Panc1 (cell line): ENCODE data around the gene PARP3. TPM values are rescaled to one million over a fixed set of nuclear protein-coding genes. Genes with fewer than 3 reads are reported as not detected.

ENCODE experiments used
- ATAC-seq: fragments of 200-7000 bp; cut with Tn5 transposase; 2 replicates; pipeline ENCODE4 v1.9.1; 2020; ENCODE audit warnings: mild to moderate bottlenecking, moderate library complexity
- BruUV-seq: library from RNA; stranded (reverse); fragments of 400-500 nt; replicated peaks from 2 replicates; lab custom pipeline; 2021; lab: Mats Ljungman, UMichigan
- CTCF ChIA-PET: fragments of 300-600 bp; sonication (Branson Sonifier 250); formaldehyde crosslinking; loops from one replicate; lab custom pipeline; 2022; ENCODE audit warnings: antibody characterized with exemption; lab: Charles Lee
- POLR2A ChIA-PET: fragments of 300-600 bp; sonication (Branson Sonifier 250); formaldehyde crosslinking; loops from one replicate; lab custom pipeline; 2022; ENCODE audit warnings: antibody characterized with exemption; lab: Charles Lee
- DNase-seq: peaks from one replicate; pipeline ENCODE4 v3.0.0-alpha.2; 2010; ENCODE audit warnings: low read depth, low spot score
- H3K27ac ChIP-seq: 2 replicates; pipeline ENCODE4 v1.5.1; 2011; ENCODE audit warnings: mild to moderate bottlenecking, low read length, inconsistent platforms
- H3K27me3 ChIP-seq: fragments of 200-500 bp; sonication (Bioruptor generic); 2 replicates; pipeline ENCODE4 v1.6.0; 2014; ENCODE audit warnings: low read length, inconsistent platforms; ENCODE audit not compliant: control insufficient read depth, insufficient read depth
- H3K36me3 ChIP-seq: fragments of 200-500 bp; sonication (Bioruptor generic); 2 replicates; pipeline ENCODE4 v1.5.1; 2014; ENCODE audit warnings: inconsistent platforms, mild to moderate bottlenecking, low read length, moderate library complexity; ENCODE audit not compliant: control insufficient read depth, insufficient read depth
- H3K4me1 ChIP-seq: 2 replicates; pipeline ENCODE4 v1.5.1; 2011; ENCODE audit warnings: inconsistent platforms, mild to moderate bottlenecking, low read length, moderate library complexity; ENCODE audit not compliant: control insufficient read depth, insufficient read depth
- H3K4me3 ChIP-seq, 2 experiments: 2 replicates each; pipeline ENCODE4 v1.5.1; 2011 to 2012; ENCODE audit warnings: low read depth in 2 of 2, low read length in 2 of 2, mild to moderate bottlenecking in 2 of 2, inconsistent platforms in 1 of 2, moderate library complexity in 1 of 2
- H3K9me3 ChIP-seq: fragments of 200-500 bp; sonication (Bioruptor generic); 2 replicates; pipeline ENCODE4 v1.5.1; 2014; ENCODE audit warnings: low read depth, mild to moderate bottlenecking, inconsistent platforms, low read length, moderate library complexity; ENCODE audit not compliant: control insufficient read depth, insufficient read depth
- CTCF ChIP-seq: fragments of 450-650 bp; IDR thresholded peaks from 2 replicates; pipeline ENCODE4 v1.5.1; 2017; ENCODE audit warnings: mild to moderate bottlenecking
- POLR2AphosphoS5 ChIP-seq: IDR thresholded peaks from 2 replicates; pipeline ENCODE4 v1.6.1; 2012; ENCODE audit warnings: mild to moderate bottlenecking, low read depth, low read length, moderate library complexity
- SIN3A ChIP-seq: IDR thresholded peaks from 2 replicates; pipeline ENCODE4 v1.6.1; 2012; ENCODE audit warnings: low read depth, mild to moderate bottlenecking, low read length, moderate library complexity, borderline replicate concordance; ENCODE audit not compliant: insufficient read depth
- TCF7L2 ChIP-seq: IDR thresholded peaks from 2 replicates; pipeline ENCODE4 v1.6.1; 2011; ENCODE audit warnings: mild to moderate bottlenecking, low read depth, low read length, inconsistent platforms
- in situ Hi-C: cut with HindIII; loops from 2 replicates; pipeline ENCODE4 v1.10.0; 2016; ENCODE audit warnings: low sequenced_read_pairs, low pct_unique_long_range_greater_than_20kb
- intact Hi-C: fragments of 100-400 bp; cut with micrococcal nuclease; formaldehyde crosslinking; loops from one replicate; pipeline ENCODE4 v1.10.0; 2022; ENCODE audit not compliant: unreplicated experiment
- total RNA-seq: library from RNA; stranded (reverse); gene quantifications from one replicate; pipeline ENCODE4 v1.2.1, GENCODE V29; 2021; ENCODE audit not compliant: unreplicated experiment
- TF ChIP-seq, protein P1 (sequence below), 2 experiments: IDR thresholded peaks; 2 replicates each; pipeline ENCODE4 v1.6.1; 2011 to 2012; ENCODE audit warnings: low read depth in 2 of 2, control low read depth in 1 of 2, low read length in 1 of 2, mild to moderate bottlenecking in 1 of 2, moderate library complexity in 1 of 2; ENCODE audit not compliant: insufficient read depth in 1 of 2

The PARP3 gene
- total RNA-seq, 1 experiment from 2014 or later = 16.1 TPM

GRCh38 chr3:51963951-51964451 lies 21.8 kb downstream of the PARP3 start:
- BruUV-seq = no TSS peak
- H3K27ac ChIP-seq = no peak overlapping the region
- no peak overlapping the region for H3K4me3 ChIP-seq
- ChIA-PET CTCF (no interaction called here), POLR2A (no interaction called here)
- no peaks in the 10 kb centered on the region for H3K27me3 ChIP-seq
- H3K36me3 ChIP-seq = no peaks in the 10 kb centered on the region
- in situ Hi-C loops (no loop called here), intact Hi-C loops (no loop called here)
- DNase-seq (no peak), ATAC-seq (no peak)
- no peaks in the 10 kb centered on the region for H3K9me3 ChIP-seq
- peaks cover 5% of the 10 kb centered on the region for H3K4me1 ChIP-seq
- TF ChIP-seq CTCF = no peak
- TF ChIP-seq SIN3A = no peak
- TF ChIP-seq, protein P1, sequence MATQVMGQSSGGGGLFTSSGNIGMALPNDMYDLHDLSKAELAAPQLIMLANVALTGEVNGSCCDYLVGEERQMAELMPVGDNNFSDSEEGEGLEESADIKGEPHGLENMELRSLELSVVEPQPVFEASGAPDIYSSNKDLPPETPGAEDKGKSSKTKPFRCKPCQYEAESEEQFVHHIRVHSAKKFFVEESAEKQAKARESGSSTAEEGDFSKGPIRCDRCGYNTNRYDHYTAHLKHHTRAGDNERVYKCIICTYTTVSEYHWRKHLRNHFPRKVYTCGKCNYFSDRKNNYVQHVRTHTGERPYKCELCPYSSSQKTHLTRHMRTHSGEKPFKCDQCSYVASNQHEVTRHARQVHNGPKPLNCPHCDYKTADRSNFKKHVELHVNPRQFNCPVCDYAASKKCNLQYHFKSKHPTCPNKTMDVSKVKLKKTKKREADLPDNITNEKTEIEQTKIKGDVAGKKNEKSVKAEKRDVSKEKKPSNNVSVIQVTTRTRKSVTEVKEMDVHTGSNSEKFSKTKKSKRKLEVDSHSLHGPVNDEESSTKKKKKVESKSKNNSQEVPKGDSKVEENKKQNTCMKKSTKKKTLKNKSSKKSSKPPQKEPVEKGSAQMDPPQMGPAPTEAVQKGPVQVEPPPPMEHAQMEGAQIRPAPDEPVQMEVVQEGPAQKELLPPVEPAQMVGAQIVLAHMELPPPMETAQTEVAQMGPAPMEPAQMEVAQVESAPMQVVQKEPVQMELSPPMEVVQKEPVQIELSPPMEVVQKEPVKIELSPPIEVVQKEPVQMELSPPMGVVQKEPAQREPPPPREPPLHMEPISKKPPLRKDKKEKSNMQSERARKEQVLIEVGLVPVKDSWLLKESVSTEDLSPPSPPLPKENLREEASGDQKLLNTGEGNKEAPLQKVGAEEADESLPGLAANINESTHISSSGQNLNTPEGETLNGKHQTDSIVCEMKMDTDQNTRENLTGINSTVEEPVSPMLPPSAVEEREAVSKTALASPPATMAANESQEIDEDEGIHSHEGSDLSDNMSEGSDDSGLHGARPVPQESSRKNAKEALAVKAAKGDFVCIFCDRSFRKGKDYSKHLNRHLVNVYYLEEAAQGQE (IDR thresholded peaks at IDR 0.05; ENCODE audit: insufficient read depth in 1 of 2, low read depth in 2 of 2, low read length in 1 of 2) = no peak
- TF ChIP-seq POLR2AphosphoS5 = no peak
- no peak for TF ChIP-seq TCF7L2

DNA sequence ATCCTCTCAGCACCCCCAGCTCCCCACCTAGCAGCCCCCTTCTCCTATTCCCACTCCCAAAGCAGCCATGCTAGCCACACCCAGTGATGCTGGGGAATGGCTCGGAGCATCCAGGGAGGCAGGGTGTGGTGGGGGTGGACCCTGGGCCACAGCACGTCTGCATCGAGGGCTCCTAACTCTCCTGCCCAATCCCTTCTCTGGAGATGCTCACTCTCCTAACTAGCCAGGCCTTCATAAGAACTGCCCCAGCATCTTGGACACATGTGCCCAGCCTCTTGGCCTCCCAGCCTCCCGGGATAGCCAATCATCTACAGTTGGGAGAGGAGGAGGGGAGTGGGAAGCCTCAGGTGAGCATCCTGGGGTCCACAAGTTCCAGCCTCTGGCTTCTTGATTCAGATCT lies 22.4 kb downstream of the PARP3 start:
- no peak for TF ChIP-seq SIN3A
- TF ChIP-seq, protein P1 (IDR thresholded peaks at IDR 0.05; ENCODE audit: insufficient read depth in 1 of 2, low read depth in 2 of 2, low read length in 1 of 2) = no peak
- TF ChIP-seq TCF7L2 = no peak
- TF ChIP-seq POLR2AphosphoS5 = no peak
- TF ChIP-seq CTCF = no peak
- DNase-seq (no peak), ATAC-seq (no peak)
- ChIA-PET POLR2A (no interaction called here), CTCF (no interaction called here)
- Histone ChIP-seq H3K27me3 (no peaks in the 10 kb centered on the region), H3K4me3 (no peak overlapping the region), H3K27ac (no peak overlapping the region), H3K36me3 (no peaks in the 10 kb centered on the region), H3K9me3 (no peaks in the 10 kb centered on the region), H3K4me1 (peaks cover 5% of the 10 kb centered on the region)
- BruUV-seq = no TSS peak
- intact Hi-C loops (no loop called here), in situ Hi-C loops (no loop called here)
